Activated CD4-positive, alpha-beta T cell treated with anti-CD3 and anti-CD28 coated beads for 24 hours (primary cell): ENCODE data around the gene TUBA4A.
"Not testable (repeated sequence)": the region's sequence is repeated elsewhere in the genome, so short reads cannot be mapped to it uniquely, and the experiment has no call there.

Experiments
- DNase-seq, 2 donors: peaks; one replicate each; pipeline ENCODE4 v3.0.0-alpha.2; 2020; ENCODE audit warnings: low read depth in 2 of 2

The TUBA4A gene

DNA sequence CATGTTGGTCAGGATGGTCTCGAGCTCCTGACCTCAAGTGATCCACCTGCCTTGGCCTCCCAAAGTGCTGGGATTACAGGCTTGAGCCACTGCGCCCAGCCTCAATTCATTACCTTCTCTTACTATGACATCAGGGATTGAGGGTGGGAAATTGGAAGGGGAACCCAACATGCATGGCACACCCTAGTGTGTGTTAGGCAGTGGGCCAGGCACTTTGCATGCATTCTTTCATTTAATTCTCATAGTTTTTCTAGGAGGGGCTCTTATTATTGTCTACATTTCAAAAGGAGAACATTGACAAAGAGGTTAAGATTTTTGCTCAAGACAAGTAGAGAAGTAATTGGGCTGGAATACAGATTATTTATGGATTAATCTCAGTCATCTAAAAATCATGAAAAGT lies 14.6 kb upstream of the TUBA4A start:
- DNase-seq, result no peak

DNA sequence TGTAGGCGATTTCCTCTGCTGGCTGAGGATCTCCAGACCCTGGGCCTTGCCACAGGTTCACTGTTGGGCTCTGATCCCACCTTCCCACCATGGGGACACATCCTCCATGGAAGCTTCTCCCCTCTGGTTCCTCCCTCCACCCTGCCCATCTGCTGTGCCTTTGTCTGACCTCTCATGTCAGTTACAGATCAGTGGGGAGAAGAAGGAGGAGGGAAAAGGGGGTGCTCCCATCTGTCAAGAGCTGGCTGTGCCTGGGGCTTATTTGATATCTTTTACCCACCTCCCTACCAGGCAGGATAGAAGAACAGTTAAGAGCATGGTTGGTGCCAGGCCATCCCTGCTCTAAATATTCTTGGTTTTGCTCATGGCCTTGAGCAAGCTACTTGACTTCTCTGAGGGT lies 13.2 kb upstream of the TUBA4A start:
- no peak for DNase-seq

GRCh38 chr2:219266232-219266631 lies 12.5 kb upstream of the TUBA4A start:
- no peak for DNase-seq

DNA sequence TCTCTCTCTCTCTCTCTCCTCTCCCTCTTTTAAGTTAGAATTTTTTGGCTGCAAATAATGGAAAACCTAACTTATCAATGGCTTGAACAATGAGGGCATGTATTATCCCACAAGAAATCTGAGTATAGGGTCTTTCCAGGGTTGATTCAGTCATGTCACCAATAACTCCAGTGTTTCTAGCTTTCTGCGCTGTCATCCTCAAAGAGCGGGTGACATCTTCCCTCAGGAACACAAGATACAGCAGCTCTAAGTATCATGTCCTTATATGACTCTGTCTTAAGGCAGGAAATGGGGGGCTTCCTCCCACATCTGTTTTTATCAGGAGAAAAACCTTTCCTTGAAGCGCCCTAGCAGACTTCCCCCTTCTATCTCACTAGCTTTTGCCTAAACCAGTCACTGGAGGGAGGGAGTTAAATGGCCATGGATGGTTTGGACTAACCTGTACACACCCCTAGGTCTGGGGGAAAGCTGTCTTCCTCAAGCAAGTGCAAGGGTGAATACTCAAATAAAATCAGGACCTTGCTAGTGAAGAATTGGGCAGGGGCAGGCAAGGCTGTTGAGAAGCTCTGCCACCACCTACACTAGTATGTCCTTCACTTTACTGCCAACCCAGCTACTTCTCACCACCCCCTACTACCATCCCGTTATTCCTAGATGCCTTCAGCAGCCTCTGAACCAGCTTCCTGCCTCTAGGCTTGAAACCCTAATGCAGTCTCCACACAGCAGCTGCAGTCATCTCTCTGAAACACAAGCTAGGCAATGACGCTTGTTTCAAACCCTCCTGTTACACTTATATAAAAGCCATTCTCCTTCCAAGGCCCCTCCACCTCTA lies 7.5 kb upstream of the TUBA4A start:
- DNase-seq, result no peak

GRCh38 chr2:219258942-219259341 lies 5.2 kb upstream of the TUBA4A start:
- not testable (repeated sequence) for DNase-seq

GRCh38 chr2:219254590-219255201 lies 978 bp upstream of the TUBA4A start:
- DNase-seq, result no peak

- peak in 1 of 2 donors; percentile 43 for DNase-seq
Observed at GRCh38 chr2:219252900-219253752, 592 bp downstream of the TUBA4A start, which contains the start of gene TUBA4B. TUBA4B (plus strand) TSS chr2:219253243; CDS start chr2:219253408, 165 bp downstream.

DNA sequence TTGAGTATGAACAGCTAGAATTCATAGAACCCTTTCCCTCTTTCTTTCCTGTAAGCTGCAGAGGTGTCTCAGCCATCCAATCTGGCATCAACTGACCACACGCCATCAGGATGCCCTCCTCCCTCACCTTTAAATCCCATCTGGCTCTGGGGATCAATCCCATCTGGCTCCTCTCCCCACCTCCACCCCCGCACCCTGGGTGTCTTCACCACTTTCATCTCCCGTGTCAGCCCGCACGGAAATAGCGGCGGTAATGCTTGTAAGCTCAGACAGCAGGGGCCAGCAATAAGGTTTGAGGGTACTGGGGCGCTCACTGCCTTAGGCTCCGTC lies 1.2 kb downstream of the TUBA4A start:
- DNase-seq, result no peak

DNA sequence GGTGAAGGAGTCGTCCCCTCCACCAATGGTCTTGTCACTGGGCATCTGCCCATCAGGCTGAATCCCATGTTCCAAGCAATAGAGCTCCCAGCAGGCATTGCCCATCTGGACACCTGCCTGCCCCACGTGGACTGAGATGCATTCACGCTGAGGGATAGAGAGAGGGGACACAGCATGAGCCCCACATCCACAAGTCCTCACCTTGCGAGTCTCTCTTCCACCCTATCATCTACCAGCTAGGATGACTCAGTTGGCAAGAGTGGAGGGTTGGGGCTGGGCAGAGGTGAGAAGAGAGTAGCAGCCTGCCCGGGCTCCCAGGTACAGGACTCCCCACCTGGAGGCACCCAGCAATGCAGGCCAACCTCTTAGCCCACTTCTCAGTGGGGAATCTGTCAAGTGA lies 1.6 kb downstream of the TUBA4A start:
- DNase-seq, result no peak

- DNase-seq, result no peak
Observed at GRCh38 chr2:219251656-219252055, 2.1 kb downstream of the TUBA4A start.

DNA sequence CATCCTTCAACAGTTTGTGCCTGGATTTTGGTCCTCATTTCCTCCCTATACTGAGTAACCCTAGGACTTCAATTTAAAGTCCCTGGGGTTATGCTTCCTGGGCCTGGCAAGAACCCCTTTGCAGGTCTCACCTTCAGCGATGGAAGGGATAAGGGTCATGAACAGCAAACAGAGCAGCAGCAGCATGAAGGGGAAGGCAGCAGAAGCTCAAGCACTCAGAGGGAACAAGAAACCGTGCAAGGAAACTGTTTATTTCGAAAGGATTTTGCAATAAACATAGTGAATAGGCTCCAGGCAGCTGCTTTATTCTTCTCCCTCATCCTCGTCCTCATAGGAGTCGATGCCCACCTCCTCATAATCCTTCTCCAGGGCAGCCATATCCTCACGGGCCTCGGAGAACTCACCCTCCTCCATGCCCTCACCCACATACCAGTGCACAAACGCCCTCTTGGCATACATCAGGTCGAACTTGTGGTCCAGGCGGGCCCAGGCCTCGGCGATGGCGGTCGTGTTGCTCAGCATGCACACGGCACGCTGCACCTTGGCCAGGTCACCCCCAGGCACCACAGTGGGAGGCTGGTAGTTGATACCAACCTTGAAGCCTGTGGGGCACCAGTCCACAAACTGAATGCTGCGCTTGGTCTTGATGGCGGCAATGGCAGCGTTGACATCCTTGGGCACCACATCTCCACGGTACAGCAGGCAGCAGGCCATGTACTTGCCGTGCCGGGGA lies 3.5 kb downstream of the TUBA4A start:
- DNase-seq, result no peak

GRCh38 chr2:219249203-219249980 lies 4.3 kb downstream of the TUBA4A start:
- DNase-seq, result peak in 1 of 2 donors; percentile 25

DNA sequence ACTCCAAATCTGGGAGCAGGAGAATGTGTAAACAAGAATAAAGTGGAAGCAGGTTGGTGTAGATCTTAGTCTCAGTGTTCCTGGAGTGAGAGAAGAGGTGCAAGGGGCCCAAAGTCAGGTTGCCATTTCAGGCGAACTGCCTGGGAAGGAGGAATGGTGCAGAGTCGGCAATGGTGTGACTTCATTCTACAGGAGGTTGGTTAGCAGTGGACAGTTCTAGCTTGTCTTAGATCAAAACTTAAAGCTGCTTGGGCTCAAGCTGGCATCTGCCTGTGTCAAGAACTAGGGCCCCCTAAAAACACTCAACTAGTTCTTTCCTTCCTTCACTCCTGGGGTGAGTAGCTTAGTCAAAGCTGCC lies 4.9 kb downstream of the TUBA4A start:
- DNase-seq, result no peak

GRCh38 chr2:219247678-219248642 lies 5.8 kb downstream of the TUBA4A start:
- peak in 1 of 2 donors; percentile 33 for DNase-seq

- no peak for DNase-seq
Observed at GRCh38 chr2:219246559-219246958, 7.2 kb downstream of the TUBA4A start.

GRCh38 chr2:219245899-219246230 lies 7.9 kb downstream of the TUBA4A start:
- DNase-seq, result no peak

DNA sequence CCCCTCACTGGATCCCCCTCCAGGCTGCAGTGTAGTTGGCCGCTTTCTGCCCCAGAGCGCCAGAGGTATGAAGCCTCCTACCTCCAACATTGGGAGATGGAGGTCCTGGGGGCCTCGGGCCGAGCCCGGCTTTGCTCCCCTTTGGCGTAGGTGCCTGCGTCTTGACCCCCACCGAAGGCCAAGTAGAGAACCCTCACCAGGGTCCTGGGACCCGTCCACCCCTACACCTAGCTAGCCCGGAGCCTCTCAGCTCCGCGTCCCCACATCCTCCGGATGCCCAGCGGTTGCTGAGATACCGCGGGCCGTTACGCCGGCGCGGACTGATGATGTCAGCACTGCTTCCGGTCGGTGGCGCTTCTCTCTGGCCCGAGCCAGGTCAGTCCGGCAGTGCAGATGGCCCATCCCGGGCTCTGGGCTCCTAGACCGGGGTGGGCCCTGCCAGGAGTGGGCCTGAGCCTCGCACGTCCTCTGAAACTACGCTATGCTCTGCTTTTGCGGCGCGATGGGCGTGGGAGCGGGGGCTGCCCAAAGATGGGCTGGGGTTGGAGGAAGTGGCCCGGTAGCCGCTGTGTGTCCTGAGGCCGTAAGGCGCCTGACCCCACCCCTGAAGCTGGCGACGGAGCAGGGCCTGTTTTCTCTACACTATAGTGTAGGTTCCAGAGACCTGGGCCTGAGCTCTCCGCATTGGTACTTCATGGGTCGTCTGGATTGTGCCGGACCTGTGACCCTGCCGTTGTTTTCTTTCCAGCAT lies 8.4 kb downstream of the TUBA4A start, which contains the start of the genes GLB1L and STK16:
Gene GLB1L, minus strand, starts transcription at position 297 of the 751 bp plus-strand sequence. CDS start 1,871 bp downstream, outside the sequence.
Gene STK16, plus strand, starts transcription at position 332 of the 751 bp plus-strand sequence. CDS start 521 bp downstream, outside the sequence.
- DNase-seq, result peak; percentile 77 to 87

GRCh38 chr2:219244789-219245147 lies 8.9 kb downstream of the TUBA4A start:
- DNase-seq, result no peak

- no peak for DNase-seq
Observed at GRCh38 chr2:219243291-219243761, 10.4 kb downstream of the TUBA4A start.
